Stimulated activated CD8-positive, alpha-beta memory T cell treated with anti-CD3 and anti-CD28 coated beads, Interleukin-15, amount 100 ng/mL, for 24 hours (primary cell): ENCODE data around the gene TNRC18.
"Not testable (repeated sequence)": the region's sequence is repeated elsewhere in the genome, so short reads cannot be mapped to it uniquely, and the experiment has no call there.

ENCODE experiments used
- DNase-seq: peaks from one replicate; pipeline ENCODE4 v3.0.0-alpha.2; 2020; ENCODE audit warnings: low read depth

The TNRC18 gene

GRCh38 chr7:5267829-5268228, 155.8 kb downstream of the TNRC18 start:
- DNase-seq: not testable (repeated sequence)

GRCh38 chr7:5266191-5267028, 157.2 kb downstream of the TNRC18 start:
- no peak for DNase-seq

- no peak for DNase-seq
These were observed 158.1 kb downstream of the TNRC18 start for GRCh38 chr7:5265320-5266190.

DNA sequence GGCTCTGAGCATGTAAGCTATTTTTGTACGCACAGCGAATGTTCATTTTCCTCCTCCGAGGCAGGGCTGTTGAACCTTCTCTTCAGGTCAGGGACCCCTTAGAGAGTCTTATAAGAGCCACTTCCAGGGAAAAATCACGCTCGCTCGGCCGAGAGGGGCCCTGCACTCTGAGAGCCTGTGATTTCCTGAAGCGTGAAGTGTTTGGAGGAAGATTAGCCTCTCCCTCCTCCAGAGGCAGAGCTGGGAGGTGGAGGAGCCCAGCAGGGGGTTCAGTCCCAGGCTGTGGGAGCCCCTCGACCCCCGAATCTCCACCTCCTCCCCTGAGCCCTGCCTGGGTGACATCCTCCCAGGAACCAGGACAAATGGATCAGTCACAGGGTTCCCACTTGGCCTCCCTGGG, 160.6 kb downstream of the TNRC18 start:
- DNase-seq: not testable (repeated sequence)

GRCh38 chr7:5260530-5261068, 163.0 kb downstream of the TNRC18 start:
- DNase-seq: not testable (repeated sequence)
